IPS-18c (cell line): ENCODE data around the gene ICA1L.
A peak's percentile ranks its signal among the peaks of the same experiment; 100 is the strongest.
"Not testable (repeated sequence)": the region's sequence is repeated elsewhere in the genome, so short reads cannot be mapped to it uniquely, and the experiment has no call there.

Experiments used
- H3K4me3 ChIP-seq: 2 replicates; pipeline ENCODE4 v1.7.0; 2013; ENCODE audit warnings: low read depth, mild to moderate bottlenecking, low read length, moderate library complexity; ENCODE audit not compliant: insufficient read depth
- H3K9me3 ChIP-seq: one replicate; pipeline ENCODE4 v1.6.1; 2013; ENCODE audit warnings: mild to moderate bottlenecking, low read length, moderate library complexity; ENCODE audit not compliant: control insufficient read depth, insufficient read depth

The ICA1L gene

GRCh38 chr2:202871300-202872141, at the start of gene ICA1L:
TSS of gene ICA1L (minus strand) at chr2:202871766. CDS start at chr2:202829009, 42,757 bp downstream.
- no peaks in the 10 kb centered on the region for H3K9me3 ChIP-seq
- H3K4me3 ChIP-seq: peak within 1 kb of the TSS; percentile 85

DNA sequence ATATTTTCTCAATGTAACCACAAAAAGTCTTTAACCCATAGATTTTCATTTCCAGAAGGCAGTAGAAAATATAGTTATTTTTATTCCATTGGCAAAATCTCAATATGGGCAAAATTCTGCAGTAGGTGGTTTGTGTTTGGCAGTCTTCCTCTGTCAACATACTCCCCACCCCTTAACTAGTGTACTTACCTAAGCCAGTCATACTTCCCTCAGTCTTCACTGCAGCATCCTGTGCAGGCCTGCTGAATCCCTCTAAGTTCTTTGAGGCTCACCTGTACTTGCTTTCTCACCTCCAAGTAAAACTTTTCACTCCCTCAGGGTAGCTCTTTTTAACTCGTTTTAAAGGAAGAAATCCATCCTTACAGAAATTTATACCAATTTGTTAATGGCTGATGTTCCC, 47.3 kb upstream of the ICA1L start:
- H3K9me3 ChIP-seq: no peaks in the 10 kb centered on the region
- H3K4me3 ChIP-seq: no peak overlapping the region

DNA sequence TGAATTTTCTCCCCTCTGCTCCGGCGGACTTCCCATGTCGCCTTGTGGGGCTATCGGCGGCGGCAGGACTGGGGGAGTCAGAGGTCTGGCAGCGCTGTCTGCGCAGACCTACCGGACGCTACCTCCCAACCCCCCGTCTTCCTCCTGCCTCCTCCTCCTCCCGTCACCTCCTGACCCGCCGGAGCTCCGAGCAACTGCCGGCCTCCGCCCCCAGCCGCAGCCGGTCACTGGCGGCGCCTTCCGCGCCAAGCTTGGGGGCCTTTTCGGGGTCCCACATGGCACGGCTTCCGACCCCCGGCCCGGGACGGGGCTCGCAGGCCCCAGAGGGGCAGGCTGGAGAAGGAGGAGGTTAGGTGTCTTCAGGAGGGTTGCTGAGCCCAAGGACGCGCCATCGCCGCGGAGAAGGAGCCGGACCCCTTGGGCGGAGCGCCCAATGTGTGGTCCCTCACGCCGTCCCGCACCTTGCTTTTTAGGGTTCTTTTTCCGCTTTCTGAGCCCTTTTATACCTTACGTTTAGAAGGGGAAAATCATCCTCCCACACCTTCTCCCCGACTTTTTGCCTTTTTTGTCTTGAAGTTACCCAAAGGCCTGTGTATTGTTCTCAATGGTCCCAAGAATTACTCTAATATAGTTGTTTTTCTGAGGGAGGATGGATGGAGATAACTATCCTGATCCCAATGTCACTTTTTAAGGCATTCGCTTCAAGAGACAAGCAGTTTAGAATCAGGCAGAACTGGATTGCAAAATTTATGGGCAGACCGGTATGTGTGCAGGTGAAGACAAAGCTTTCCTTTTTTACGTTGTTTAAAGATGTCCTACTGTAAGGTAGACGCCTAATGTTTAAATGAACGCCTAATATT, 41.0 kb upstream of the ICA1L start:
- peak overlapping the region; percentile 87 for H3K4me3 ChIP-seq

DNA sequence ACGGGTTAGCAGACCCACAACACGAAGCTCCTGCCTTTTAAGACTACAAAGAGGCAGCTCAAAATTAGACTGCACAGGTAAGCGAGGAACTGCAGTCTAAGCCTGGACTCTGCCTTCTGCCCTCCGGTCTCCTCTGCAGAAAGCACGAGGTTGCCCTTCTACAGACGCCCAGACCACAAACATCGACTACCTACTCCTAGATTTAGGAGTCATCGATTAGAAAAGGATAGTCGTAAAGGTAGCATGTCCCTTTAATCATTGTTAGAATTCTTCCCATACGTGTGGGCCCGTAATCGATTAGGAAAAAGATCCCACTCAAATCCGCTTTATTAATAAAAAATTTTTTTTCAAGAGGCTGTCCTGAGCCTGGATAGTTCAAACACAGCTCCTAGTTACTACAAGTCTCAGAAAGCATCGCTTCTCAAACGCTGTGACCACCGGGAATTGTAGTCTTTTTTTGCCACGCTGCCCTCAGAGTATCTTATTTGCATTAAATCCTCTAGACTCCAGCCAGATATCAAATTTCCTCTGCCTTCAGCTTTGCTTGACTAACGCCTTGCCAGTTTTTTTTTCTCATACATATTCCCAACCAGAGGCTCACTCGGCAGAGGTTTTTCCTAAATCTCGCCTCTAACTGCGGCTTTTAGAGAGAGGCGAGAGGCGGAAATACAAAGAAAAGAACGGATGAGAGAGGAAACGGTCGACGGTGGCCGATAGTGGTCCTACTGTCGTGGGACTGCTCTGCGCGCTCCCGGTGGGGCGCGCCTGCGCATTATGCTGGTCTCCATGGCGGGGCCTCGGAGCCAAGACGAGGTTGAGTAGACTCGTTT, 40.2 kb upstream of the ICA1L start, which contains the start of the genes CARF and WDR12:
TSS of gene CARF (plus strand) at position 764 of the 830 bp plus-strand sequence. CDS start 29,628 bp downstream, outside the sequence.
TSS of gene WDR12 (minus strand) at position 162 of the 830 bp plus-strand sequence. CDS start 197 bp downstream, outside the sequence.
- peak within 1 kb of the TSS; percentile 87 for H3K4me3 ChIP-seq
- H3K9me3 ChIP-seq: no peaks in the 10 kb centered on the region

More for the DNA sequence above, 41.0 kb upstream of the ICA1L start:
- not testable (repeated sequence) for H3K9me3 ChIP-seq

- Histone ChIP-seq H3K4me3 (peak overlapping the region; percentile 87), H3K9me3 (no peaks in the 10 kb centered on the region)
Observed at GRCh38 chr2:202911203-202911511, 39.6 kb upstream of the ICA1L start.

GRCh38 chr2:202910698-202911097, 39.1 kb upstream of the ICA1L start:
- peak overlapping the region; percentile 87 for H3K4me3 ChIP-seq

GRCh38 chr2:202910250-202910649, 38.7 kb upstream of the ICA1L start:
- H3K9me3 ChIP-seq: not testable (repeated sequence)
- peak overlapping the region; percentile 87; the same call in 1 of the 2 replicates for H3K4me3 ChIP-seq

More at GRCh38 chr2:202910698-202911097, 39.1 kb upstream of the ICA1L start:
- H3K9me3 ChIP-seq: no peaks in the 10 kb centered on the region

GRCh38 chr2:202909394-202910192, 38.0 kb upstream of the ICA1L start:
- H3K4me3 ChIP-seq: peak overlapping the region; percentile 87; the same call in 1 of the 2 replicates

GRCh38 chr2:202908186-202908585, 36.6 kb upstream of the ICA1L start:
- Histone ChIP-seq H3K4me3 (no peak overlapping the region), H3K9me3 (no peaks in the 10 kb centered on the region)

More at GRCh38 chr2:202909394-202910192, 38.0 kb upstream of the ICA1L start:
- no peaks in the 10 kb centered on the region for H3K9me3 ChIP-seq

- H3K9me3 ChIP-seq, H3K4me3 ChIP-seq: not testable (repeated sequence)
Observed at GRCh38 chr2:202905507-202905906, 33.9 kb upstream of the ICA1L start.

DNA sequence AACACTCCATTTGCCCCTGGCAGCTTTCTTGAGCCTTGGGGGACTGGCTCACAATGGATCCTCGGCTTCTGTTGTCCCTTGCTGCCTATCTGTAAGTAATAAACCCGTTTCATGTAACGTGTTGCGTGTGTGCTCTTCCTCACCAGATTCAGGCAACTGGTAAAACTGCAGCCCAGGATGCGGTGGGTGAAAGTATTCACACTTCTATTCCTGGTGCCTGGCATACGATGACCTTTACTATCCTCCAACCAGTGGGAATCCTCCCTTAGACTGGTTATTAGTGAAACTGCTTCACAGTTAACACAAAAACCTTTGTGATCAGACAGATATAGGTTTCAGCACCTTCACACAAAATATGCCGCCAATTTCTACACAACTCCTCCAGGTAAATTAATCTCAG, 13.6 kb upstream of the ICA1L start:
- no peak overlapping the region for H3K4me3 ChIP-seq
- no peaks in the 10 kb centered on the region for H3K9me3 ChIP-seq

DNA sequence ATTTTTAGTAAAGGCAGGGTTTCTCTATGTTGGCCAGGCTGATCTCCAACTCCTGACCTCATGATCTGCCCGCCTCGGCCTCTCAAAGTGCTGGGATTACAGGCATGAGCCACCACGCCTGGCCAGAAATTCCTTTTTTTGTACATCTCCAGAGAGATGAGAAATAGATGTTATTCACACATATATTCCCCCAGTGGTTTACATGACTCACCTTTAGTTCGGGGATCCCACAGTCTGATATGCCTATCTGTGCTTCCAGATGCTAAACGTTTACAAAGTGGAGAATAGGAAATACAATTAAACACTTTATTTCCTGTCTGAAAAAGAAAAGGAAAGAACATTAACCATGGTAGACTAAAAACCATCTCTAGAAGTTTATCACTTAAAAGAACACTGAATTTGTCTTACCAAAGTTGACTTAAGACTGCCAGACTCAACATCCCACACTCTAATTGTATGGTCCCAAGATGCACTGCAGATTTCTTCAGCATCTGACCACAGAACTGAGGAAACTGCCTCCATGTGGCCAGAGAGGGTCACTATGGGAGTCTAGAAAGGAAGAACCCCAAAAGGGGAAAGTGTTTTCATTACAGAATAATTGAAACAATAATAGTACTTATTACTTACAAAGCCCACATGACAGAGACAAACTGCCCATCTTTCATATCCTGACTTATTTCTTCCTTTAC, 12.6 kb upstream of the ICA1L start:
- no peak overlapping the region for H3K4me3 ChIP-seq
- H3K9me3 ChIP-seq: no peaks in the 10 kb centered on the region

- H3K4me3 ChIP-seq: no peak overlapping the region
- no peaks in the 10 kb centered on the region for H3K9me3 ChIP-seq
Observed at GRCh38 chr2:202881570-202881969, 10.0 kb upstream of the ICA1L start.

- Histone ChIP-seq H3K4me3 (no peak overlapping the region), H3K9me3 (no peaks in the 10 kb centered on the region)
Observed at GRCh38 chr2:202877699-202878098, 6.1 kb upstream of the ICA1L start.

DNA sequence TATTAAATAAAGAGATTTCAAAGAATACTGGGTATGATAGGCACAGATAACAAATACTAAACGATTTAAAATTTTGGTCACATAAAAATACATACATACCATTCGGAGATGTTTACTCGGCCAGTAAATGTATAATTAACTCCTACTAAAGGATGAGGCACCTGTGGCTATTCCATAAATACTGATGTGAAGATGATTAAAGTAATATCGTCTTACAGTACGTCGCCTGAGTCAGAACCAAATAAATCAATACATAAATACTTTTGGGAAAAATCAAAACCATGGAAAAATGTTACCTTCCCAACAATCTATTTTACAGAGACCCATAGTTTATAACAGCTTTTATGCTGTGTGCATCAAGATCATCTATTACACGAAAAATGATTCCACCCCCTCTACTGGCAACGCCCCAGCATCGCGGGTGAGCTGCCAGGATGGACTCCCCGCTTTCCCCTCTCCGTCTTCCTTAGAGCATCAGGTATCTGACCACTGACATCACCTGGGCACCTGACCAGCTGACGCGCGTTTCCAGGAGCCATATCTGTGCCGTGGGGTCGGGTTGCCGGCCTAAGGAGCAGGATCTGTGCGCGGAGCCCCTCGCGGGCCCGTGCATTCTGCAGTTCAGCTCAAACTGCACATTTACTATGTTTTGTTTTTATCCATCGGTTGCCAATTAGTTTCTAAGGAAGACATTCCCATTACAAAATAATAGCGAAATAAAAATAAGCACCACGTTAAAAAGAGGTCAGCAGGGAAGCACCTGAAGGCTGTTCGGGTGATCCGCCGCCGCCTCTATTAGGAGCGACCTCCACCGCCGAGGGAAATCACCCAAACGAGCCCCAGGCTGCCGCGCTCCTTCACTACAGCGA, 901 bp downstream of the ICA1L start:
- peak overlapping the region; percentile 85 for H3K4me3 ChIP-seq
- no peaks in the 10 kb centered on the region for H3K9me3 ChIP-seq
